NCI-H146 treated with DMSO at 0.1 percent for 48 hours (cell line): ENCODE data around the gene DTNBP1.

Source experiments
- DNase-seq: peaks from one replicate; lab custom pipeline; 2025; ENCODE audit not compliant: unreplicated experiment; lab: John Stamatoyannopoulos, UW

DTNBP1 gene

DNA sequence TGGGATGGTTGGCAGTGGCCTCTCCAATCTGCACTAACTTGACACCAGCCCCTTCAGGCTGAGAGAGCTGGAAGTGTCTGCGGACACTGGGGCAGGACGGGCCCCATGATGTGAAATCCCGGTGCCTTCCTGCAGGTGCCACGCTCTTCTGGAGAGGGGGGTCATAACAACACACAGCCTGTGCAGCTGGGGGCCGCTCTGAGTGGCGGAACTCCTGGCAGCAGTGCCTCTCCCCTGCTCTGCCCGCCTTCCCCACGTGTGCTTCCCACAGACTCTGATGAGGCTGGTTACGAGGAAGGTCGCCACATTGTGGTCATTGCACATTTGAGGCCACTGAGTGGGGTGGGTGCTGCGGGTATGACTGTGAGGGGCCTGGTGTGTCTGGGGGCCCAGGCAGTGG is 145.2 kb downstream of the DTNBP1 start:
- no peak for DNase-seq

DNA sequence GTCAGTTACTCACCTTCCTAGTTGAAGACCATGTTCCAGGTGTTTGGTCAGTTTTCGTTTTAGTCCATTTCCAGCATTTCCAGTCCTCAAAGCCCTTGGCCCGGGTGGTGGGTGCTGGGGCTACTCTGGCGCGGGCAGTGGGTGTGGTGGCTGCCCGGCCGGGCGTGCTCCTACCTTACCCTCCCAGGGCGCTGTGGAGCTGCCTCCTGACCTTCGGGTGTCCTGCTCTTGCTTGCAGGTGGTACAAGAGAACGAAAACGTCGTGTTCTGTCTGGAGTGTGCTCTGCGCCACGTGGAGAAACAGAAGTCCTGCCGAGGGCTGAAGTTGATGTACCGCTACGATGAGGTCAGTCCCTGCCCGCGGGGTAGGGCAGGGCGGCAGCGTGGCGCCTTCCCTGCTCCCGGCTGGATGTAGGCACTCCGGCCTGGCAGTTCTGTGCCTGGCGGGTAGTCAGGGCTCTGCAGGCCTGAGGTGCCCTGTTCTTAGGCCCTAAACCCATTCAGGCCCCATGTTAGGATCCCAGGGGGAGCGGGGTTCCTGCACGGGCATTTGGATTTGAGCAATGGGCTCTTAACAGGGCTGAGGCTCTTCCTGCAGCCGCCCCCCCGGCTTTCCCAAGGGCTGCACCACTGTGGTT is 145.8 kb downstream of the DTNBP1 start:
- DNase-seq = no peak

DNA sequence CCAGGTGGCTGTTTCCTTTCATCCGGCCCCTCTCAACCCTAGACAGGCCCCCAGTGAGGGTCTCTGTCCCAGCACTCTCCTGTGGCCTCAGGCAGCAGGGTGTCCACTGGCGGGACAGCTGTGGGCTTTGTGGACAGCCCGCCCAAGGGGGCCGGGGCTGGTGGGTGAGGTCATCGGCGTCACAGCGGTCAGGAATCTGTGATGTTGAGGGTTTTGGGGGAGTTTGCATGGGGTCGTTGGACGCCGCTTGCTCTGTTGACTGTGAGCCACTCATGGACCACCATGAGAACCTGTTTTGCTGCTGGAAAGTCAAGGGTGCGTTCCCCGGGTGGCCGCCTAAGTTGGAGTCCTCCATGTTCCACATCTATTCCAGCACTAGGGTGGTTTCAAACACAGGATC is 146.4 kb downstream of the DTNBP1 start:
- DNase-seq = no peak

DNA sequence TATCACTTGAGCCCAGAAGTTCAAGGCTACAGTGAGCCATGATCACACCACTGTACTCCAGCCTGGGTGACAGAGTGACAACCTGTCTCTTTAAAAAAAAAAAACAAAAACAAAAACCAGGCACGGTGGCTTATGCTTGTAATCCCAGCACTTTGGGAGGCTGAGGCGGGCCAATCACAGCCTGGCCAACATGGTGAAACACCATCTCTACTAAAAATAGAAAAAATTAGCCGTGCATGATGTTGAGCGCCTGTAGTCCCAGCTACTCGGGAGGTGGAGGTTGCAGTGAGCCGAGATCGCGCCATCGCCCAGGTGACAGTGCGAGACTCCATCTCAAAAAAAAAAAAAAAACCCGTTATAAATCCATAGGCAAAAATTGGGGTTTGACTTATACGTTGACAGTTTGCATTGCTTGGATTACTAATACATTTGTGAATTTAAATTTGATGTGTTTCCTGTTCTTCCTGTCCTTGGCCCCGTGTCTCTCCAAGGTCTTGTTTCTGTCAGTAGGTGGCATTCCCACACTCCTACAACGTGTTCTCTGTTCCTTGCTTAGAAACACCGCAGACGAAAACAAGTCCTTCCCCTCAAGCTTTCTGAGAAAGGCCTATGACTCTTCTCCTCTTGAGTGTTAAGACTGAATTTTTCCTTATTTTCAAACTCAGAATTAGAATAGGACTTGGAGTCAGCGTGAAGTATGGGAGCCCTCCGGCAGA is 147.0 kb downstream of the DTNBP1 start:
- DNase-seq = no peak

DNA sequence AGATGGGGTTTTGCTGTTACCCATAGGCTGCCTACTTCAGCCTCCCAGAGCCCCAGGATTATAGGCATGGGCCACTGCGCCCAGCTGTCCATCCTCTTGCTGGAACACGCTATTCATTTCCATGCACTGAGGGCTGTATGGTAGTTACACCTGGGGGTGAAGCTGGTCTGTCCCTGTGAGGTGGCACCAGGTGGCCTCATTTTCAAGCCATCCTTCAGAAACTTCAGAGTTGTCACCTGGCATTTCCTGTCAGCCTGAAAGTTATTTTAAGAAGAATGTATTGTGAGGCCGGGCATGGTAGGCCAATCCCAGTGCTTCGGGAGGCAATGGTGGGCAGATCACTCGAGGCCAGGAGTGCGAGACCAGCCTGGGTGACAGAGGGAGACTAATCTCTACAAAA is 147.6 kb downstream of the DTNBP1 start:
- DNase-seq = no peak

DNA sequence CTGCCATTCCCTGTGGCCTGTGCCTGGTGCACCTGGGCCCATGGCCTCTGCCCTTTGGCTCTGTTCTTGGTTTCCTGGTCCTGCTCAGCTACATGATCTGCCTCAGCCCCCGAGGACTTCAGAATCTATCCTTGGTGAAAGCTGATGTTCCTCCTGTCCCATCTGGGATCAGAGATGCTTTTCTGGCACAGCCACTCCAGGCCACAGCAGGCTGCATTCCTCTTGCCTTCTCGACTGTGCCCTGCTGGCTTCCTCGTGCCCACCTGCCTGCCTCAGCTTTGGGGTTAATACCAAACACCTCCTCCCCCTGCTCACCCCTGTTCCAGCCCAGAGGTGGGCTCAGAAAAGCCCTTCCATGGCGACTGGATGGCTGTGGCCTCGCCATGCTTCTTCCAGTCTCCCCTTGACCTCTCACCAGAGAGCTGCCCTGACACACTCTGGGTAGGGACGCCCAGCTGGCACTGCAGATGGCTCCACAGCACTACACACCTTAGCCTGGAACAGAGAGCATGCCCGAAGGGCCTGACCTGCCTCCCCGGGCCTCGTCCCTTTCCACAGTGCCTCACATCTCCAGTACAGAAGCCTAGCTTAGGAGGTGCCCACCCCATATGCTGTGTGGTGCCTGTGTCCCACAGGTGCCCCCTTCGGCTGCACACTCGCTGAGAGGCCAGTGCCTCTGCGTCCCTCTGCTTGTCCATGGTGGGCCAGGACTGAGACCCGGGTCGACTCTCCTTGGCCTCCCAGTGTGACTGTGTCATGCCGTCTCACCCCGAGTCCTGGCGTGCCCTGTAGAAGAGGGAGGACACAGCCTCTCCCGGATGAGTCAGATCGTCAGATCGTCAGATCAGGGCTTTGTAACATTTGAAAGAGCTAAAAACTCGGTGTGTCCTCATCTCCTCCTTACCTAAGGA is 148.8 kb downstream of the DTNBP1 start:
- no peak for DNase-seq

DNA sequence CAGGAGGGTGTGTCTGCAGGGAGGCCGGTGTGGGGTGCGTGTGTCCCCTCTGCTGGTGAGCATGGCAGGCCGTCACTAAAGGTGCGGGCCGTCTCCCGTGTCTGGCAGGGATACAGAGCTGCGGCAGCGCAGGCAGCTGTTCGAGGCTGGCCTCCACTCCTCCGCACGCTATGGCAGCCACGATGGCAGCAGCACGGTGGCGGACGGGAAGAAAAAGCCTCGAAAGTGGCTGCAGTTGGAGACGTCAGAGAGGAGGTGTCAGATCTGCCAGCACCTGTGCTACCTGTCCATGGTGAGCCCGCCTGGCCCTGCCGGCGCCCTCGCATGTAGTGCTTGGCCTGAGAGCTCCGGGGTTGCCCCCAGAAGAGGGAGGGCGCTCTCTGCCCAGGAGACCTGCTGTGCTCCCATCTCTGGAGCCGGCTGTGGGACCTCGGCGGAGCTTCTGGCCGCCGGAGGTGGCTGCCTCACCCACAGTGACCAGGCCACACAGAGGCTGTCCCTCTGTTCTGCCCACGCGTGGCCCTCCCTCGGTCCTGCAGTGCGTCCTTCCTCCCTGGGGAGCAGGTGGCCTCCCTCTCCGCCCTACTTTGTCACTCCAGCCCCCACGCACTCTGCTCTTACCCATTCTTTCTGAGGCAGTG is 149.6 kb downstream of the DTNBP1 start:
- DNase-seq = no peak

DNA sequence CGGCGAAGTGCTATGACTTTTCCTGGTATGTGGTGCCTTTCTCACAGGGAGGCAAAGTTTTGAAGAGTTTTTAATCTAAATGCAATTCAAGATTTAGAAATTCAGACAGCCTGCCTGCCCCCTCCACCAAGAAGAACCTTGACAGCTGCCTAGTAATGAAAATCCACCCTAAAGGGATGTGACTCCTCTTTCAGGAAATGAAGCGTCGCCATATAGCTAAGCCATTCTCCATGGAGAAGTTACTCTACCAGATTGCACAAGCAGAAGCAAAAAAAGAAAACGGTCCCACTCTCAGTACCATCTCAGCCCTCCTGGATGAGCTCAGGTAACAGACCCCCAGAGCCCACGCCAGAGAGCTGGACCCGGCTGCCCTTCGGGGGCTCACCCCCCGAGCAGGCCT is 150.1 kb downstream of the DTNBP1 start:
- no peak for DNase-seq

DNA sequence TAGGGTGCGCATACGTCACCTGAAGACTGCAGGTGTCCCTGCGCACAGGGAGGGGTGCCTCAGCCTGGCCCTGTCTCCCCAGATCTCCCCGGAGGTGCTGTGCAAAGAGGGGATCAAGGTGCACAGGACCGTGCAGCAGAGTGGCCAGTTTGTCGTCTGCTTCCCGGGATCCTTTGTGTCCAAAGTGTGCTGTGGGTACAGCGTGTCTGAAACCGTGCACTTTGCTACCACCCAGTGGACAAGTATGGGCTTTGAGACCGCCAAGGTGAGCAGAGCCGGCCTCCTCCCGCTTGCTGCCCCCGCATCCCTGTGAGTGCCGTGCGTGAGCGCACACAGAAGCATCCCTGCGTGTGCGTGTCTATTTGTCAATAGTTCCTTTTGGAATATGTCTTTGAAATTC is 150.7 kb downstream of the DTNBP1 start:
- no peak for DNase-seq

DNA sequence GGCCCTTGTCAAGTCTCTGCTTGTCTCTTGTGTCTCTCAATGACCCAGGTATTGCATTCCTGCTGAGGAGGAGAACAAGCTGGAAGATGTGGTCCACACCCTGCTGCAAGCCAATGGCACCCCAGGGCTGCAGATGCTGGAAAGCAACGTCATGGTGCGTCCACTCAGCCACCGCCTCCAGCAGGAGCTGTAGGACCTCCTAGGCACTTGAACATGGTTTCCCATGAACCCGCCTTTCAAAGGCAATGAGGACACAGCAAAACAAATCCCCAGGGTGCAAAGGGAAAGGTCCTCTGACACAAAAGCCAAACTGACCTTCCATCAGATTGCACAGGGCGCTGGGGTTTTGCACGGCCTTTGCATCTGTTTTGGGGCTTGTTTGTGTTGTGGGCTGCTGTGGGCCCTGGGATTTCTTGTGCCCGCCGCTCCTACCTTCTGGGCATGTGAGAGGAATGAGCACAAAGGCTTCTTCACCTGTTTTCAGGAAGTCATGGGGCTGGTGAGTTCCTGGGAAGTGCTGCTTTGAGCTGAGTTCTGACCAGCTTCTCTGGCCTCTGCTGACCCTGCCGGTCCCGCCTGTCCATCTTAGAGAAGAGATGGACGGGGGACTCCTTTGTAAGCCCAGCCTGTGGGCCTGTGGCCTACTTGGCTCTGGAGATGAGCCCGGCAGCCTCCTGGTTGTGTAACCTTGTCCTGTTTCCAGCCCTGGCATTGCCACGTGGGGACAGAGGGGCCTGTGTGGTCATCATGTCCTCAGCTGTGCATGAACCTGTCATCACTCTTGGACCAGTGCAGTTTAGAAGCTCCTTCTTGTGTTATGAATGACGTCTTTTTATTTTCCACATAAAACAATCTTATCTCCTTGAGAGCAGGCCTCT is 151.3 kb downstream of the DTNBP1 start:
- DNase-seq = no peak

DNA sequence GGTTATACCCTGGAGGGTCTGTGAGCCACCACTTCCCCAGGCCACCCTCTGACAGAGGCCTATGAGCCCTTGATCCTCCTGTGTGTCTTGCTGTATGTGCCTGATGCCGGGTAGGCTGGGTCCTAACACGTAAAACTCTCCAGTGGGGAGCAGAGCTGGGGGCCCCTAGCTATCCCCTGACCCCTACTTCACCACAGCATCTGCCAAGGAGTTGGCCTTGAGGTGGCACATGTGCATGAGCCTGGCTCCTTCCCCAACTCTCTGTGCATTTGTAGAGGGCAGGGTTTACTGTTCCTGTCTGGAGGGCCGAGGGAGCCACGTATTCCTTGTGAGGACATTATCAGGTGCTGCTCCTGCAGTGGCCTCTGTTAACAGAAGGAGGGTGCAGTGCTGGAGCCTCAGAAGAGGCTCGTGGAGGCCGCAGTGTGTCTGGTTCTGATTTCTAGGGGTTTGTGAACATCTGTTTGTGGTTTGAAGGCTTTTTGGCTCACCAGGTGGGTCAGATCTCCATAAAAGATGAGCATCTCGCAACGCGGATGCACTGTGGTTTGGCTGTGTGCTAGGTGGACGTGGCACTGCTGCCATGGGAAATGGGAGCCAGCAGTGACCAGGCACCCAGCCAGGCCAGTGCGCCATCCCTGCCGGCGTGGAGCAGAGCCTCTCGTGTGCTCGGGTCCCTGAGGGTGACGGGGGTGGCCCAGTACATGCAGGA is 152.1 kb downstream of the DTNBP1 start:
- DNase-seq = no peak

DNA sequence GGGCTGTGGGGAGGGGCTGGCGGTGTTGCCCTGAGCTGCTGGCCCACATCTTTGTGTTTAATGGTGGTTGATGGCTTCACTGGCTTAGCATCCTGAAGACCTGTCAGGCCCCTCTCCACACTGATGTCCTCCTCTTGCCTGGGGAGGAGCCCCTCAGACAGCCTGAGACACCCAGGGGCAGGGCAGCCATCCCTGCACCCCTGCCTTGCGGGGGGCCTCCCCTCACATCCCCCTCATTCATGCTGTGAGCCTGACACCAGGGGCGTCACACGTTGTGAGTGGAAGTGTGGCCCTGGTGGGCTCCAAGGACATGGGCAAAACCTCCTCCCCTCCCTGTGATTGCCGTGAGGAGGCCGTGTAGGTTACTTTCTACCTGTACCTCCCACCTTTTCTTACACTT is 152.7 kb downstream of the DTNBP1 start:
- no peak for DNase-seq

DNA sequence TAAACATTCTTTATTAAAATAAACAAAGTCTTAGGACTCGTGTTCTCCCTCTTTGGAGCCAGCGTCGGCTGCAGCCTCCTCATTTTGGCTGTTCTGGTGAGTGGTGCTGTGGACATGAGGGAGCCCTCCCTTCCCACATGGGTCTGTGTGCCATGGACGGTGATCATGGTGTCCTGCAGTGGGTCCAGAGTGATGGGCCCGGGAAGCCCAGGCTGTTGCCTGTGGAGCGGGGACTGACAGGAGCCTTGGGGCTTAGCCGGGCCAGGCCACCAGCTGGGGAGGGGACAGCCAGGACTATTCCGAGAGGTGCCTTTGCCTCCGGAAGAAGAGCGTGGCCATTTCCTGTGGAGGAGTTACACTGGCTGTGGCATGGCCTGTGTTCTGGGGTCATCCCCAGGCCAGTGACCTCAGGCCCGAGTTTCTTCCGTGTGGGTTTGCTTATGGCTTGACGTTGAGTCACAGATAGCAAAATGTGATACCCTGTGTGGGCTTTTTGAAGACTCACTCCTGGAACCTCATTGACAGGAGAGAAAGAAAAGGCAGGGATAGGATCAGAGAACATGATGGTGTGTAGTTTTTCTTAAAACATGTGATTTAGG is 153.4 kb downstream of the DTNBP1 start:
- DNase-seq = no peak

DNA sequence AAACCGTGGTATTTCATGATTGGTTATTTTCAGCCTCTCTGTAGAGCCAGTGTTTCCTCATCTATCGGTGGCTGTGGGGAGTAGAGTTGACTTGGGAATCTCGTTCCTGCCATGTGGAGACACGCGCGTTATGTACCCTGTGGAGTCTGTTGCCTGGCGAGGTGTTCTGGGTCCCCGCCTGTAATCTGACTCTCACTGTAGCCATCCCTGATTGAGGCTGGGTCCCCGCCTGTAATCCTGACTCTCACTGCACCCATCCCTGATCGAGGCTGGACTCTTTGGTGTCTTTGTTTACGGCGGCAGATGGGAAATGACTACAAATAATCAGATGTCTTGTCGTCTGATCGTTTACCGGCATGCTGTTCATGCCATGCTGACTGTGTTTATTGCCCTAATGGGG is 153.9 kb downstream of the DTNBP1 start:
- no peak for DNase-seq

DNA sequence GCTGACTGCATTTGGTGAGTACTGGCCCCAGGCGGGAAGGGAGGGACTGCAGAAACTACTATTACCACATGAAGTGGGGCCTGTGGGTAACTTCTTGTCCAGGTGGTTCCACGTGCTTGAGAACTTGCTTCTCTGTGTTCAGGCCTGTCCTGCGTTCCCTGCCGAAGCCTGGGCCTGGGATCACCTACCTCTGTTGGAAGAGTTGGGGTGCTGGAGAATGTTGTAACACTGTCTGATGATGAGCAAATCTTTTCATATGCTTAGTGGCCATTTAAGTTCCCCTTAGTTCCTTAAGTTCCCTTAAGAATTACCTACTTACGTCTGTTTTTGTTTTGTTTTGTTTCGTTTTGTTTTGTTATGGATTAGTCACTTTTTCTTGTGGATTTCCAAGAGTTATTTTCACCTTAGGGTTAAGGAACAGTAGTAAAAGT is 154.4 kb downstream of the DTNBP1 start:
- DNase-seq = no peak

DNA sequence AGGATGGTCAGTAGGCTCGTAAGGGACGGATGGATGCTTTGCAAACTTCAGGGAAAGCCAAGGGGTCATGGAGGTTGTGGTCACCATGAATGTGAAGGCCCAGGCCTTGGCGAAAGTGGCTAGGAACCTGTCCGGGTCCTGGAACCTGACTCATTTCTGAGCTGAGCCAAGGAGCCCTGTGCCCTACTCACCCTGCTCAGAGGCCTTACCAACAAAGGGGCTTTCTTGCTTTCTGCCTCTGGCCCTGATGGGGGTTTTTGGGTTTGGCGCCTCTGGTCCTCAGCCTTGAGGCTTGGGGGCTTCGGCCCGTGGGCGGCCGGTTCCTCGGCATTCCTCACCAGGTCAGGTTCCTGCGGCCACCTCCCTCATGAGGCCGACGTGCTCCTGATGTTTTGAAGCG is 155.1 kb downstream of the DTNBP1 start:
- no peak for DNase-seq

DNA sequence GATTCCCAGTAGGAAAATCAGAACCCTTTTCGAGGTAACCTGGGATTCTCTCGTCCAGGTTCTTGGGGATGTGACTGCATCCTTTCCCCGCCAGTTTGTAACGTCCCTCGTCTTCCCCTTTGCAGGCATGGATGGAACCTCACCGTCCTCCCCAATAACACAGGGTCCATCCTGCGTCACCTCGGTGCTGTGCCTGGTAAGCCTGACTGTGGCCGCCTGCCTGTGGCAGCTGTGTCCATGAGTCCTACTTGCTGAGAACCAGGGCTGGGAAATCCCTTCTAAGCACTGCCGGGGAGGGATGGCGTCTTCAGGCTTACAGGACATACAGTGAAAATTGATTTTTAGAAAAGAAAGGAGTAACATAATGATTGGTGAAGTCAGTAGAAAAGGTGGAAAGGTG is 155.6 kb downstream of the DTNBP1 start:
- DNase-seq = no peak

DNA sequence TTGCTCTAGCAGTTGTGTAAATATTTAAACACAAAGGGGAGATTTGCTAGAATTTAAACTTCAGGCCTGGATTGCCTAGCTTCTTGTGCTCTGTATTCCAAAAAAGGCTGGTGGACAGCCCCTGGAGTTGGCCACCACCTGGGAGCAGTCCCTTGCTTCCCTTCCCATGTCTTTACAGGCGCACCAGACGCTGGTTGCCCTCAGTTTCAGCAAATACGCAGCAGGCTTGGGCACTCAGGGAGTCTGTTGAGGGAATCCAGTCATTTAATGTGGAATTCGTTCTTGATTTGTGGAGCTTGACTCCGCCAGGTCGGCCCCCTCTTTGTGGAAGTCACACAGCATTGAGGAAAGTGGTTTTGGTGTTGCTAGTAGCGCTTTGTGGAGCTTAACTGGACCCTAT is 156.8 kb downstream of the DTNBP1 start:
- no peak for DNase-seq

DNA sequence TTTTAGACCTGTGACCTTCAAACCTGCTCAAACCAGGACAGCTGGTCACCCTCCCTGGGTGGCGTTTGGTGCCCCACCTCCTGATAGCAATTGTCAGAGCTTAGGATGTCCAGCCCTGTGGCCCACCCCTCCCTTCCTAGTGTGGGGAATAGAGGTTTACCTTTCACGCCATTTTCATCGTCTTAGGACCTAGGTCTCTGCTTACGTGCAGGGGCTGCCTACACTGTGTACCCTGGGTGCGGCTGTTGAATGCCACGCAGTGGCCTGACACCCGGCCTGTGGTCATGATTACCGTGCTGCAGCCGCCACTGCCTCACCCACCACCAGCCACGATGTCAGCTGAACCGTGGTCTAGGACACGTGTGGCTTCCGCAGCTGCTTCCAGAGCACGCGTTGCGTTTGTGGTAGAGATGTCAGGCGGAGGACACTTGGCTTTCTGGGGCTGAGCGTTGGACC is 157.3 kb downstream of the DTNBP1 start:
- no peak for DNase-seq
